Measurements from ENCODE around the gene TRIO.

GRCh38 chr5:14176888-14177287 is 33.7 kb downstream of the TRIO start:
- no peak for TF ChIP-seq EP300 (IDR thresholded peaks at IDR 0.05)
- no peak for TF ChIP-seq POLR2AphosphoS5 (IDR thresholded peaks at IDR 0.05)
- TF ChIP-seq CTCF (IDR thresholded peaks at IDR 0.05), result no peak
- TF ChIP-seq POLR2A (IDR thresholded peaks at IDR 0.05; ENCODE audit: low read depth), result no peak
